Measurements from ENCODE around the gene CHEK1. TPM values are rescaled to one million over a fixed set of nuclear protein-coding genes. Genes with fewer than 3 reads are reported as not detected.

The CHEK1 gene
- total and polyA plus RNA-seq, 2 donors (not counting 3 experiments of a cell fraction or from before 2014, with no cell fraction given) = 15.0 to 66.1 TPM

GRCh38 chr11:125701018-125701610 is 76.2 kb downstream of the CHEK1 start:
- Histone ChIP-seq H3K9me1 (replicated peaks; ENCODE audit: control insufficient read depth, extremely low read depth, insufficient read depth, low read length) (no peaks in the 10 kb centered on the region), H3K9ac (replicated peaks; ENCODE audit: extremely low read depth, insufficient read depth, low read length) (no peak overlapping the region), H2AFZ (ENCODE audit: low read depth, low read length) (no peak overlapping the region), H3K4me1 (ENCODE audit: control insufficient read depth, extremely low read depth, insufficient read depth, low read length) (no peaks in the 10 kb centered on the region), H3K27ac (ENCODE audit: insufficient read depth, low read depth, low read length) (no peak overlapping the region), H4K20me1 (replicated peaks; ENCODE audit: control insufficient read depth, extremely low read depth, insufficient read depth, low read length) (no peaks in the 10 kb centered on the region), H3K9me3 (replicated peaks; ENCODE audit: control insufficient read depth, insufficient read depth, low read length) (no peaks in the 10 kb centered on the region), H3K4me2 (ENCODE audit: insufficient read depth, low read length) (no peak overlapping the region), H3K27me3 (ENCODE audit: control insufficient read depth in 2 of 2, insufficient read depth in 2 of 2, low read length in 2 of 2) (peaks cover 4% of the 10 kb centered on the region in 2 experiments), H3K4me3 (replicated peaks in 1 of 3; ENCODE audit: insufficient read depth in 1 of 3, low read depth in 1 of 3, low read length in 3 of 3) (no peak overlapping the region), H3K79me2 (ENCODE audit: control insufficient read depth, insufficient read depth, low read length) (no peaks in the 10 kb centered on the region), H3K36me3 (ENCODE audit: control insufficient read depth in 2 of 2, extremely low read depth in 1 of 2, insufficient read depth in 2 of 2, low read length in 2 of 2) (no peaks in the 10 kb centered on the region)
- intact Hi-C loops (cut with micrococcal nuclease) (no loop called here), dilution Hi-C loops (cut with MboI; ENCODE audit: extremely low pct_ligation_motif_present, low sequenced_read_pairs) (no loop called here)
- CTCF ChIA-PET = no interaction called here
- POLR2A ChIA-PET = no interaction called here
- DNase-seq (ENCODE audit: low read depth, low spot score) (no peak), FAIRE-seq (no peak)
- BruUV-seq (replicated peaks) = no TSS peak
- TF ChIP-seq EZH2 (IDR thresholded peaks at IDR 0.05; ENCODE audit: borderline replicate concordance, low read depth, low read length, severe bottlenecking) (no peak), MAX (IDR thresholded peaks at IDR 0.05; ENCODE audit: insufficient read depth, insufficient read length) (no peak), CTCF (IDR thresholded peaks at IDR 0.05; ENCODE audit: extremely low read depth in 1 of 2, insufficient read depth in 1 of 2, low read depth in 1 of 2, low read length in 2 of 2) (no peak), POLR2A (IDR thresholded peaks at IDR 0.05; ENCODE audit: low read depth, low read length) (no peak), JUN (IDR thresholded peaks at IDR 0.05; ENCODE audit: borderline replicate concordance, insufficient read depth, insufficient read length, low read depth) (no peak), FOS (IDR thresholded peaks at IDR 0.05; ENCODE audit: borderline replicate concordance, insufficient read depth, low read length) (no peak), MYC (IDR thresholded peaks at IDR 0.05; ENCODE audit: low read depth, low read length) (no peak), GATA2 (IDR thresholded peaks at IDR 0.05; ENCODE audit: insufficient read depth, insufficient read length, low read depth, low read length) (no peak), POLR2AphosphoS5 (IDR thresholded peaks at IDR 0.05; ENCODE audit: insufficient read depth, low read depth, low read length) (no peak)
